ENCODE measurements around the gene RFTN1. TPM values are rescaled to one million over a fixed set of nuclear protein-coding genes. Genes with fewer than 3 reads are reported as not detected.
A peak's percentile ranks its signal among the peaks of the same experiment; 100 is the strongest.

The RFTN1 gene
- total and polyA plus RNA-seq, 2 of the 8 experiments (the other 6 are each of a cell fraction or from before 2014, with no cell fraction given), result 4.6 to 6.7 TPM

- H3K79me1 ChIP-seq (ENCODE audit: low read depth, low read length), result no peaks in the 10 kb centered on the region
- ChIA-PET CTCF (ENCODE audit: partially characterized antibody) (interaction anchor here (0.6 to 3.6 kb wide), 39 partner anchors 14 to 821 kb away, joined by 3 to 30 read pairs (median 4); no protein-coding TSS in a partner anchor), POLR2A (ENCODE audit: partially characterized antibody) (interaction anchor here (0.6 to 1.8 kb wide), 10 partner anchors 9 to 286 kb away, joined by 3 to 8 read pairs (median 4); partner anchors contain the start of genes DPH3 and OXNAD1)
- H4K20me1 ChIP-seq (replicated peaks in 1 of 2; ENCODE audit: control insufficient read depth in 1 of 2, insufficient read depth in 2 of 2, low read length in 2 of 2), result no peaks in the 10 kb centered on the region
- peak overlapping the region; percentile 99 for H2BK12ac ChIP-seq (ENCODE audit: low read depth, low read length)
- 0 out of 2 replicates have a peak overlapping the region, but pooled peaks have one; percentile 25 for H2BK15ac ChIP-seq (ENCODE audit: low read length)
- DNase-seq (ENCODE audit: low read depth in 1 of 2, low spot score in 2 of 2) (peak; percentile 36 to 87), FAIRE-seq (peak; percentile 94)
- H3K9me3 ChIP-seq (ENCODE audit: insufficient read depth in 2 of 2, low read depth in 1 of 2, low read length in 1 of 2), result no peaks in the 10 kb centered on the region
- H3K4me3 ChIP-seq (ENCODE audit: extremely low read depth in 1 of 4, insufficient read depth in 2 of 4, low read depth in 3 of 4, low read length in 4 of 4), result peak overlapping the region in 1 of 4 experiments; percentile 27; a peak in 2 of 8 replicates
- H3K9ac ChIP-seq (replicated peaks in 1 of 4; ENCODE audit: extremely low read depth in 1 of 4, low read depth in 3 of 4, low read length in 3 of 4), result peak overlapping the region in 1 of 4 experiments; percentile 52; a peak in 2 of 7 replicates
- H3K4me1 ChIP-seq (replicated peaks in 1 of 4; ENCODE audit: control insufficient read depth in 3 of 4, insufficient read depth in 4 of 4, low read length in 3 of 4), result peaks cover 0 to 4% (median 2%) of the 10 kb centered on the region in 4 experiments; a peak in 4 of 7 replicates
- no peak overlapping the region for H2BK120ac ChIP-seq (replicated peaks; ENCODE audit: low read depth, low read length)
- no peak overlapping the region for H3K56ac ChIP-seq (replicated peaks; ENCODE audit: insufficient read length, low read depth, low read length)
- H4K8ac ChIP-seq (ENCODE audit: extremely low read depth, insufficient read depth, low read length), result peak overlapping the region; percentile 66; the same call in 1 of the 2 replicates
- H3K18ac ChIP-seq (ENCODE audit: extremely low read depth, low read length), result peak overlapping the region; percentile 72; the same call in 1 of the 2 replicates
- H3K79me2 ChIP-seq (ENCODE audit: control insufficient read depth in 1 of 2, insufficient read depth in 2 of 2, low read length in 2 of 2), result no peaks in the 10 kb centered on the region
- 22% methylated on average over 7 of the region's 7 CpGs; no CpG with 5 or more reads in 1 of the 2 experiments for WGBS, 2 experiments (ENCODE audit: extremely low coverage in 1 of 2, insufficient coverage in 1 of 2, insufficient read length in 1 of 2, insufficient replicate concordance in 2 of 2, low coverage in 1 of 2, low lambda C conversion rate in 2 of 2, missing lambda C conversion rate in 1 of 2)
- no peak overlapping the region for H3K27ac ChIP-seq (ENCODE audit: low read depth, low read length)
- peak overlapping the region; percentile 99 for H3K4ac ChIP-seq (replicated peaks; ENCODE audit: insufficient read length, low read depth, low read length)
- no peaks in the 10 kb centered on the region for H3K27me3 ChIP-seq (replicated peaks in 1 of 4; ENCODE audit: control insufficient read depth in 3 of 4, extremely low read depth in 1 of 4, insufficient read depth in 3 of 4, low read length in 3 of 4)
- H2BK5ac ChIP-seq (ENCODE audit: low read depth, low read length), result peak overlapping the region; percentile 55; the same call in 1 of the 2 replicates
- H2AFZ ChIP-seq (ENCODE audit: low read length), result peak overlapping the region; percentile 100
- H3K23me2 ChIP-seq (ENCODE audit: low read depth, low read length), result no peaks in the 10 kb centered on the region
- H3K36me3 ChIP-seq (ENCODE audit: control insufficient read depth in 2 of 4, insufficient read depth in 4 of 4, low read length in 3 of 4), result peaks cover 0 to 2% (median under 1%) of the 10 kb centered on the region in 4 experiments; a peak in 2 of 8 replicates
- peak overlapping the region; percentile 96; the same call in 1 of the 2 replicates for H2BK20ac ChIP-seq (ENCODE audit: low read length)
- H3K4me2 ChIP-seq (ENCODE audit: insufficient read depth in 1 of 2, low read depth in 2 of 2, low read length in 2 of 2), result peak overlapping the region; percentile 10 to 55; a peak in 2 of 4 replicates
- H4K5ac ChIP-seq (ENCODE audit: insufficient read length, low read depth, low read length), result no peak overlapping the region
- H2AK5ac ChIP-seq (ENCODE audit: low read depth, low read length), result no peak overlapping the region
- no peak overlapping the region for H3K14ac ChIP-seq (ENCODE audit: insufficient read length)
- H4K91ac ChIP-seq (replicated peaks; ENCODE audit: insufficient read length, low read length), result peak overlapping the region; percentile 98
- H3K23ac ChIP-seq (ENCODE audit: insufficient read length), result no peak overlapping the region
- TF ChIP-seq GABPA (IDR thresholded peaks at IDR 0.05; ENCODE audit: borderline replicate concordance, insufficient read depth, low read length) (no peak), SP1 (IDR thresholded peaks at IDR 0.05; ENCODE audit: low read depth, low read length) (no peak), MAFK (IDR thresholded peaks at IDR 0.05; ENCODE audit: low read depth, low read length) (no peak), HDAC6 (IDR thresholded peaks at IDR 0.05; ENCODE audit: low read depth, low read length) (no peak), YY1 (IDR thresholded peaks at IDR 0.05; ENCODE audit: low read depth, low read length) (peak; percentile 64; the same call in 1 of the 2 replicates), JUN (IDR thresholded peaks at IDR 0.05; ENCODE audit: low read depth, low read length) (no peak), RFX5 (IDR thresholded peaks at IDR 0.05; ENCODE audit: borderline replicate concordance, low read depth, low read length) (no peak), MAX (IDR thresholded peaks at IDR 0.05) (peak; percentile 80), EZH2 (IDR thresholded peaks at IDR 0.05; ENCODE audit: low read depth, low read length, severe bottlenecking) (no peak), NANOG (IDR thresholded peaks at IDR 0.05; ENCODE audit: insufficient read depth, low read depth, low read length, poor library complexity, severe bottlenecking) (no peak), SIN3A (conservative IDR thresholded peaks at IDR 0.05 in 1 of 2, IDR thresholded peaks at IDR 0.05 in 1 of 2; ENCODE audit: low read depth in 1 of 2, low read length in 2 of 2) (0 out of 4 replicates have a peak, but pooled peaks of 1 of the 2 experiments have one; percentile 27)
Measured at GRCh38 chr3:16550676-16551341, 37.3 kb upstream of the RFTN1 start.

All from H1 (cell line).